ENCODE data around the gene VGLL4.
A peak's percentile ranks its signal among the peaks of the same experiment; 100 is the strongest.
"Not testable (repeated sequence)": the region's sequence is repeated elsewhere in the genome, so short reads cannot be mapped to it uniquely, and the experiment has no call there.

The VGLL4 gene

GRCh38 chr3:11575677-11576076 is 68.0 kb downstream of the VGLL4 start:
- TF ChIP-seq, protein P1, sequence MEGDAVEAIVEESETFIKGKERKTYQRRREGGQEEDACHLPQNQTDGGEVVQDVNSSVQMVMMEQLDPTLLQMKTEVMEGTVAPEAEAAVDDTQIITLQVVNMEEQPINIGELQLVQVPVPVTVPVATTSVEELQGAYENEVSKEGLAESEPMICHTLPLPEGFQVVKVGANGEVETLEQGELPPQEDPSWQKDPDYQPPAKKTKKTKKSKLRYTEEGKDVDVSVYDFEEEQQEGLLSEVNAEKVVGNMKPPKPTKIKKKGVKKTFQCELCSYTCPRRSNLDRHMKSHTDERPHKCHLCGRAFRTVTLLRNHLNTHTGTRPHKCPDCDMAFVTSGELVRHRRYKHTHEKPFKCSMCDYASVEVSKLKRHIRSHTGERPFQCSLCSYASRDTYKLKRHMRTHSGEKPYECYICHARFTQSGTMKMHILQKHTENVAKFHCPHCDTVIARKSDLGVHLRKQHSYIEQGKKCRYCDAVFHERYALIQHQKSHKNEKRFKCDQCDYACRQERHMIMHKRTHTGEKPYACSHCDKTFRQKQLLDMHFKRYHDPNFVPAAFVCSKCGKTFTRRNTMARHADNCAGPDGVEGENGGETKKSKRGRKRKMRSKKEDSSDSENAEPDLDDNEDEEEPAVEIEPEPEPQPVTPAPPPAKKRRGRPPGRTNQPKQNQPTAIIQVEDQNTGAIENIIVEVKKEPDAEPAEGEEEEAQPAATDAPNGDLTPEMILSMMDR (conservative IDR thresholded peaks at IDR 0.05; ENCODE audit: control insufficient read depth, insufficient read depth, low read depth, low read length): no peak
- DNase-seq (ENCODE audit: low read depth): no peak
- no peak overlapping the region for H3K4me3 ChIP-seq (ENCODE audit: control insufficient read depth, low read depth, low read length)

DNA sequence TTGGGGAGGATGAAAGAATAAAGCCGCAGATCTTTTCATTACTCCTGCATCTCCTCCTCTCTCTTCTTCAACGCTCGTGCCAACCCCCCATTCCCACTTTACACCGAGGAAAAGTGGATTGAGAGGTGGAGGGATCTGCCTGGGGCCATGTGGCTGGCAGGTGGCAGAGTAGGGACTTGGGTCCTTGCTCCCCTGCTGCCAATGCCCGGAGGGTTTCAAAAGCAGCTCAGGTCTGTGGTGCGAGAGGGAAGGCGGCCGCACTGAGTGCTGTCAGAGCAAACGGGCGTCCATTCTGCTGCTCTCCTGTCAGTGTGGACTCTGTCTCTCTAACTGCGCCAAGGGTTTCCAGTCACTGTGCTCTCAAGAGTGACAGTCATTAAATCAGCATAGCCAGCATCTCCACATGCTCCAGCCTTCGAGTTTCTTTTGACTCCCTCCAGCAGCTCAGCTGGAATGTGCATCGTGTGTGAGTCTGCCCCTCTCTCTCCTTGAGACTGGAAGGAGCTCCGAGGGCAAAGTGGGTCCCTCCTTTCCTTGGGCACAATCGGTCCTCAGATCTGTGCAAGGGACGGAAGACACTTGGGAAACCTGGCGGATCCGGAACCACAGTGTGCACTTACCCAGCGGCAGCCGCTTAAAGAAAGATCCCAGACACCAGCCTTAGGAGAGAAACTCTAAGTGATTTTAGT is 68.6 kb downstream of the VGLL4 start:
- TF ChIP-seq, protein P1 (conservative IDR thresholded peaks at IDR 0.05; ENCODE audit: control insufficient read depth, insufficient read depth, low read depth, low read length): no peak
- no peak for DNase-seq (ENCODE audit: low read depth)

DNA sequence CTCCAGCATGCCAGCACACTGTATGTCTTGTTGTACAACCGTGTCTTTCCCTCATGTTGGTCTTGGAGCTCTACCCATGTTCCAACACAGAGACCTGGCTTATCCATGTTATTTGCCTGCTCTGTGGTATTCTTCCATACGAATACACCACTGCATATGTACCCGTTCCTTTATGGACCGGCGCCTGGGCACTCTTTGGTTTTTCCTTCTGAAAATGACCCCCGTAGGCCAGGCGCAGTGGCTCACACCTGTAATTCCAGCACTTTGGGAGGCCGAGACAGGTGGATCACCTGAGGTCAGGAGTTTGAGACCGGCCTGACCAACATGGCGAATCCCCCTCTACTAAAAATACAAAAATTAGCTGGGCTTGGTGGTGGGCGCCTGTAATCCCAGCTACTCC is 71.1 kb downstream of the VGLL4 start:
- not testable (repeated sequence) for H3K4me3 ChIP-seq (ENCODE audit: control insufficient read depth, low read depth, low read length); DNase-seq (ENCODE audit: low read depth)

More for the DNA sequence above, 68.6 kb downstream of the VGLL4 start:
- no peak overlapping the region for H3K4me3 ChIP-seq (ENCODE audit: control insufficient read depth, low read depth, low read length)

- H3K4me3 ChIP-seq (ENCODE audit: control insufficient read depth, low read depth, low read length): no peak overlapping the region
- TF ChIP-seq, protein P1 (conservative IDR thresholded peaks at IDR 0.05; ENCODE audit: control insufficient read depth, insufficient read depth, low read depth, low read length): no peak
- peak; percentile 76 for DNase-seq (ENCODE audit: low read depth)
Observed at GRCh38 chr3:11570789-11571495, 72.8 kb downstream of the VGLL4 start.

- DNase-seq (ENCODE audit: low read depth): peak; percentile 34
- no peak overlapping the region for H3K4me3 ChIP-seq (ENCODE audit: control insufficient read depth, low read depth, low read length)
- TF ChIP-seq, protein P1 (conservative IDR thresholded peaks at IDR 0.05; ENCODE audit: control insufficient read depth, insufficient read depth, low read depth, low read length): no peak
Observed at GRCh38 chr3:11570251-11570650, 73.5 kb downstream of the VGLL4 start.

DNA sequence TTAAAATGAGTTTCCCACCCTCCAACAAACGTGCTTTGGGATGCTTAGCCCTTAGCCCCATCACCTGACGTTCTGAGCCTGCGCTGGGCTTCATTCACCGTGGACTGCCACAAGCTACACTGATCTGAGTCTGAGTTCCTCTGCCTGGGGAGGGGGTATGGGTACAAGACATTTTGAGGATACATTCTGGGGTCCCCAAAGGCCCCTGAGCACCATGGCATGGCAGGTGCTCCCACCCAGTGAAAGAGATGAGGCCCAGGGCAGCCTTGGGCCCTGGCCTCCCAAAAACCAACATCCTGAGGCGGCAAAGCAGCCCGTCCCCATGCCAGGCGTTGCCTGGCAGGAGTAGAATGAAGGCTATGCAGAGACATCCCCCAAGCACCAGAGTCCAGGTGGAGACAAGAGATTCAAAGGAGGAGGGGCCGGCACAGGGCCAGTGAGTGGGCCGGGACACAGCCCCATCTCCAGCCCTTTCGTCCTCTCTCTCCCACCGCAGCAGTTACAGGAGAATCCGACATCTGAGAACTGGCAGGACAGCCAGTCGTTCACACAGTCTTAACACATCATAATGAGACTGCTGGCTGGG is 74.5 kb downstream of the VGLL4 start:
- H3K4me3 ChIP-seq (ENCODE audit: control insufficient read depth, low read depth, low read length): peak overlapping the region; percentile 34
- DNase-seq (ENCODE audit: low read depth): no peak
- TF ChIP-seq, protein P1 (conservative IDR thresholded peaks at IDR 0.05; ENCODE audit: control insufficient read depth, insufficient read depth, low read depth, low read length): no peak

DNA sequence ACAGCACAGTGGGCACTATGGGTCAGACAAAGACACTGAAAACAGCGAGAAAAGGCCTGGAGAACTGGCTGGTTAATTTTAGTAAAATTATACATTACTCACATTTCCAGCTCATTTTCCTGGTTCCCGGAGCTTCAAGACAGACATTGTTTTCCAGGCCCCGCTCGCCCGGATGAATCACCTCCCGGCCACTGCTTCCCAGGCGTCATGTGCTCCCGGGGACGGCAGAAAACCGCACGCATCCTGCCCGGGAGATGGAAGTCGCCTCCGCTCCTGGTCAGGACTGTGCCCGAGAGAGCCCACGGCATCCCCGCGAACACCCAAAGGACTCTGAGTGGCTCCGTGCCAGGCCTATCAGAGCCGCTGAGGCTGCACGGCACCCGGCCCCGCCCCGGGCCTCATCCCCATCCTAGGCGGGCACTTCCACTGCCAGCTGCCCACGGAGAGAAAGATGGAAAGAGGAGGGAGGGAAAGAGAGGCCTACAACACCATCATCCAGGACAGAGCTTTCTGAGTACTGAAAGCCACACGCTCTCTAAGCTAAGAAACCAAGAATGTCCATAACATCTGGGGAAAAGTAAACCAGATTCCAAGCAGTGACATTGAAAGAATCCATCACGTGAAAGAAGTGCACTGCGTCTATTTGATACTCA is 75.1 kb downstream of the VGLL4 start:
- peak overlapping the region; percentile 34 for H3K4me3 ChIP-seq (ENCODE audit: control insufficient read depth, low read depth, low read length)
- TF ChIP-seq, protein P1 (conservative IDR thresholded peaks at IDR 0.05; ENCODE audit: control insufficient read depth, insufficient read depth, low read depth, low read length): no peak
- DNase-seq (ENCODE audit: low read depth): peak; percentile 95

Data from fibroblast of mammary gland (primary cell).